ENCODE results near the gene TNKS2.

GRCh38 chr10:91788527-91788926, 9.7 kb upstream of the TNKS2 start:
- TF ChIP-seq POLR2A (IDR thresholded peaks at IDR 0.05) = no peak
- TF ChIP-seq, protein P1, sequence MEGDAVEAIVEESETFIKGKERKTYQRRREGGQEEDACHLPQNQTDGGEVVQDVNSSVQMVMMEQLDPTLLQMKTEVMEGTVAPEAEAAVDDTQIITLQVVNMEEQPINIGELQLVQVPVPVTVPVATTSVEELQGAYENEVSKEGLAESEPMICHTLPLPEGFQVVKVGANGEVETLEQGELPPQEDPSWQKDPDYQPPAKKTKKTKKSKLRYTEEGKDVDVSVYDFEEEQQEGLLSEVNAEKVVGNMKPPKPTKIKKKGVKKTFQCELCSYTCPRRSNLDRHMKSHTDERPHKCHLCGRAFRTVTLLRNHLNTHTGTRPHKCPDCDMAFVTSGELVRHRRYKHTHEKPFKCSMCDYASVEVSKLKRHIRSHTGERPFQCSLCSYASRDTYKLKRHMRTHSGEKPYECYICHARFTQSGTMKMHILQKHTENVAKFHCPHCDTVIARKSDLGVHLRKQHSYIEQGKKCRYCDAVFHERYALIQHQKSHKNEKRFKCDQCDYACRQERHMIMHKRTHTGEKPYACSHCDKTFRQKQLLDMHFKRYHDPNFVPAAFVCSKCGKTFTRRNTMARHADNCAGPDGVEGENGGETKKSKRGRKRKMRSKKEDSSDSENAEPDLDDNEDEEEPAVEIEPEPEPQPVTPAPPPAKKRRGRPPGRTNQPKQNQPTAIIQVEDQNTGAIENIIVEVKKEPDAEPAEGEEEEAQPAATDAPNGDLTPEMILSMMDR (IDR thresholded peaks at IDR 0.05) = no peak

Measured in Peyer's patch (tissue), 4 donors.